IPS-20b (cell line): ENCODE measurements around the gene JMY.
A peak's percentile ranks its signal among the peaks of the same experiment; 100 is the strongest.
"Not testable (repeated sequence)": the region's sequence is repeated elsewhere in the genome, so short reads cannot be mapped to it uniquely, and the experiment has no call there.

Experiments
- H3K27ac ChIP-seq: one replicate; pipeline ENCODE4 v1.5.1; 2013; ENCODE audit warnings: low read length
- H3K27me3 ChIP-seq: 2 replicates; pipeline ENCODE4 v1.6.1; 2013; ENCODE audit warnings: mild to moderate bottlenecking, low read length, inconsistent platforms; ENCODE audit not compliant: insufficient read depth
- H3K36me3 ChIP-seq: 2 replicates; pipeline ENCODE4 v1.6.1; 2013; ENCODE audit warnings: low read depth, mild to moderate bottlenecking, inconsistent platforms, low read length, moderate library complexity; ENCODE audit not compliant: insufficient read depth
- H3K4me1 ChIP-seq: 2 replicates; pipeline ENCODE4 v1.6.1; 2013; ENCODE audit warnings: mild to moderate bottlenecking, control low read depth, inconsistent platforms, low read length, moderate library complexity; ENCODE audit not compliant: insufficient read depth
- H3K4me3 ChIP-seq: 2 replicates; pipeline ENCODE4 v1.5.1; 2013; ENCODE audit warnings: mild to moderate bottlenecking, low read length, inconsistent platforms
- H3K9ac ChIP-seq: 2 replicates; pipeline ENCODE4 v1.6.1; 2013; ENCODE audit warnings: low read depth, mild to moderate bottlenecking, inconsistent platforms, low read length, moderate library complexity
- H3K9me3 ChIP-seq: 2 replicates; pipeline ENCODE4 v1.6.1; 2013; ENCODE audit warnings: mild to moderate bottlenecking, low read depth, low read length, inconsistent platforms; ENCODE audit not compliant: insufficient read depth

The JMY gene

GRCh38 chr5:79241535-79241979 is 5.6 kb downstream of the JMY start:
- no peak overlapping the region for H3K4me3 ChIP-seq

GRCh38 chr5:79242242-79243039 is 6.5 kb downstream of the JMY start:
- H3K9ac ChIP-seq, result no peak overlapping the region
- no peak overlapping the region for H3K4me3 ChIP-seq
- H3K4me1 ChIP-seq, result peaks cover 3% of the 10 kb centered on the region; the same call in 1 of the 2 replicates
- H3K27ac ChIP-seq, result no peak overlapping the region
- no peaks in the 10 kb centered on the region for H3K9me3 ChIP-seq
- peaks cover 10% of the 10 kb centered on the region for H3K27me3 ChIP-seq
- H3K36me3 ChIP-seq, result no peaks in the 10 kb centered on the region

More at GRCh38 chr5:79241535-79241979, 5.6 kb downstream of the JMY start:
- Histone ChIP-seq H3K9me3 (no peaks in the 10 kb centered on the region), H3K36me3 (no peaks in the 10 kb centered on the region), H3K27me3 (peaks cover 16% of the 10 kb centered on the region), H3K4me1 (peaks cover 3% of the 10 kb centered on the region; the same call in 1 of the 2 replicates), H3K27ac (no peak overlapping the region), H3K9ac (no peak overlapping the region)

DNA sequence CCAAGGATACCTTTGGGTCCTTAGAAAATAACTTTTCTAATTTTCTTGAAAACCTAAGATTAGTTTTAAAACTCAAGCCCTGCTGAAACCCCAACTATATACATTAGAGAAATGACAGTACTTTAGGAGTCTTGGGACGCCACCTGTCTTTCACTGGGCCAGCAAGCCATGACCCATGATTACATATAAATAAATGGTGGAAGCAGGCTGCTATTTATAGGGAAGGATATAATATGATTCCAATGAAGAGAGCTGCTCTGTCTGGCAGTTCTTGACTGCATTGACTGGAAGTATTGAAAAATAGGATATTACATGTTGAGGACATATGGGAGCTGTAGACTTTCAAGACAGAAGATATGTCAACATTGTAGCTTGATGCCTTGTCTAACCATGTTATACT is 7.3 kb downstream of the JMY start:
- H3K4me3 ChIP-seq, result no peak overlapping the region
- H3K27ac ChIP-seq, result no peak overlapping the region
- peaks cover 2% of the 10 kb centered on the region; the same call in 1 of the 2 replicates for H3K27me3 ChIP-seq
- H3K9ac ChIP-seq, result no peak overlapping the region
- no peaks in the 10 kb centered on the region for H3K36me3 ChIP-seq
- H3K9me3 ChIP-seq, result no peaks in the 10 kb centered on the region
- H3K4me1 ChIP-seq, result peaks cover 3% of the 10 kb centered on the region; the same call in 1 of the 2 replicates

DNA sequence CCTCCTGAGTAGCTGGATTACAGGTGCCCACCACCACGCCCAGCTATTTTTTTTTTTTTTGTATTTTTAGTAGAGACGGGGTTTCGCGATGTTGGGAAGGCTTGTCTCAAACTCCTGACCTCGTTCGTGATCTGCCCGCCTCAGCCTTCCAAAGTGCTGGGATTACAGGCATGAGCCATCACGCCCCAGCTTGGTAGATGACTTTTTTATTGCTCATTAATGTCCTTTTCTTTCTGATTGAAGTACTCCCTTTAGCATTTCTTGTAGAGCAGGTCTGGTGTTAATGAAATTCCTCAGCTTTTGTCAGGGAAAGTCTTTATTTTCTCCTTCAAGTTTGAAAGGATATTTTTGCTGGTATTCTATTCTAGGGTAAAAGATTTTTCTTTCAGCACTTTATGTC is 18.1 kb downstream of the JMY start:
- H3K4me3 ChIP-seq, H3K36me3 ChIP-seq, H3K9me3 ChIP-seq, H3K9ac ChIP-seq, H3K27me3 ChIP-seq, H3K27ac ChIP-seq: not testable (repeated sequence)
- peaks cover 10% of the 10 kb centered on the region; the same call in 1 of the 2 replicates for H3K4me1 ChIP-seq

DNA sequence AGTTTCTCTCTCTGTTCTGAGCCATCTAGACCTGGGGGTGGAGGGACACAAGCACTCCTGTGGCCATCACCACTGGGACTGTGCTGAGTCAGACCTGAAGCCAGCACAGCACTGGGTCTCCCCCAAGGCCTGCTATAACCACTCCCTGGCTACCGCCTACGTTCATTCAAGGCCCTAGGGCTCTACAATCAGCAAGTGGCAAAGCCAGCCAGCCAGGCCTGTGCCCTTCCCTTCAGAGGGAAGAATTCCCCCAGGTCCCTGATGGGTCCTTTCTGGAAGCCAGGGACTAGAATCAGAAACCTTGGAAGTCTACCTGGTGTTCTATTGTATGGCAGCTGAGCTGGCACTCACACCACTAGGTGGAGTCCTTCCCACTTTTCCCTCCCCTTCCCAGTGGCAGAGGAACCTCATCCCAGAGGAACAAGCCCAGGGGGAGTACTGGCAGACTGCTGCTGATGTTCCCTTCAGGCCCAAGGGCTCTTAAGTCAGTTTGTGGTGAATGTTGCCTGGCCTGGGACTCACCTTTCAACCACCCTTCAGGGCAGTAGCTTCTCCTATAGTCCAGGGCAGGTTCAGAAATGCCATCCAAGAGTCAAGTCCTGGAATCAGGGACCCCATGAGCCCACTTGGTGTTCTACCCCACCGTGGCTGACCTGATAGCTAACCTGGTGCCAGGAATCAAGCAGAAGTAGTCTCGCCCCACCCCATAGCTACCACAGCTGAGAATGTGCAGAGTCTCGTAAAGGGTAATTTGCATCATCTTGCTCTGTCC is 20.0 kb downstream of the JMY start:
- Histone ChIP-seq H3K9me3 (no peaks in the 10 kb centered on the region), H3K36me3 (no peaks in the 10 kb centered on the region), H3K27me3 (no peaks in the 10 kb centered on the region), H3K27ac (no peak overlapping the region), H3K4me3 (no peak overlapping the region), H3K4me1 (peaks cover 10% of the 10 kb centered on the region; the same call in 1 of the 2 replicates), H3K9ac (no peak overlapping the region)

GRCh38 chr5:79256563-79256962 is 20.6 kb downstream of the JMY start:
- Histone ChIP-seq H3K9ac (no peak overlapping the region), H3K36me3 (no peaks in the 10 kb centered on the region), H3K4me1 (peaks cover 14% of the 10 kb centered on the region; the same call in 1 of the 2 replicates), H3K9me3 (no peaks in the 10 kb centered on the region), H3K27ac (no peak overlapping the region), H3K4me3 (no peak overlapping the region), H3K27me3 (no peaks in the 10 kb centered on the region)

DNA sequence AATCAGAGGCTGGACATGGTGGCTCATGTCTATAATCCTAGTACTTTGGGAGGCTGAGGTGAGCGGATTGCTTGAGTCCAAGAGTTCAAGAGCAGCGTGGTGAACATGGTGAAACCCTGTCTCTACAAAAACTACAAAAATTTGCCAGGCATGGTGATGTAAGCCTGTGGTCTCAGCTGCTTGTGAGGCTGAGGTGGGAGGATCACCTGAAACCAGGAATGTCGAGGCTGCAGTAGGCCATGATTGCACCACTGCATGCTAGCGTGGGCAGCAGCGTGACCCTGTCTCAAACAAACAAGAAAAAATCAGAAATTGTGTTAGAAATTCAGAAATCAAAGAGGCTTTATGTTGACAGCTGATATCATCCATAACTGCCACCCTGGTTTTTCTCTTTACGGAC is 21.4 kb downstream of the JMY start:
- Histone ChIP-seq H3K27me3 (no peaks in the 10 kb centered on the region), H3K36me3 (no peaks in the 10 kb centered on the region), H3K4me1 (peaks cover 20% of the 10 kb centered on the region; the same call in 1 of the 2 replicates), H3K27ac (no peak overlapping the region), H3K4me3 (no peak overlapping the region), H3K9me3 (no peaks in the 10 kb centered on the region), H3K9ac (no peak overlapping the region)

GRCh38 chr5:79258801-79259200 is 22.9 kb downstream of the JMY start:
- Histone ChIP-seq H3K36me3 (no peaks in the 10 kb centered on the region), H3K27ac (no peak overlapping the region), H3K9ac (no peak overlapping the region), H3K4me3 (no peak overlapping the region), H3K4me1 (peaks cover 29% of the 10 kb centered on the region; the same call in 1 of the 2 replicates), H3K9me3 (no peaks in the 10 kb centered on the region), H3K27me3 (no peaks in the 10 kb centered on the region)

DNA sequence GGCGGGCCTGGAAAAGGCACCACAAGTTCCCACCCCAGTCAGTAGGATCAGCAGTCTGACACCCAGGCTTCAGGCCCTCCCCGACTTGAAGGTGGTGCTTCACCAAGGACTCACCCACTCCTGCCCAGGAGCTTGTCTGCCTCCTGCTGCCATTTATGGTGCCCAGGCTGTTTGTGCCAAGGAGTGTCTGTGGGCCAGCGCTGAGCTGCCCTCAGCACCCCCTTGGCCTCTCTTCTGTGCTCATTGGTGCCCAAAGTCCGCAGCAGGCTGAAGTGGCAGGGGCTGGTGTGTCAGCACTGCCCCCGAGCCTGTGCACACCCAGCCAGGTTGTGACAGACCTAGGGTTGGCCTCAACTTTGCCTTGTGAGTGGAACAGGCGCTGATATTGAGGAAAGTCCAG is 23.5 kb downstream of the JMY start:
- Histone ChIP-seq H3K36me3 (no peaks in the 10 kb centered on the region), H3K4me3 (no peak overlapping the region), H3K27ac (no peak overlapping the region), H3K9ac (no peak overlapping the region), H3K27me3 (no peaks in the 10 kb centered on the region), H3K4me1 (peaks cover 26% of the 10 kb centered on the region; the same call in 1 of the 2 replicates), H3K9me3 (no peaks in the 10 kb centered on the region)

- Histone ChIP-seq H3K27me3 (no peaks in the 10 kb centered on the region), H3K4me1 (peaks cover 23% of the 10 kb centered on the region; the same call in 1 of the 2 replicates), H3K9me3 (no peaks in the 10 kb centered on the region), H3K27ac (no peak overlapping the region), H3K4me3 (no peak overlapping the region), H3K36me3 (no peaks in the 10 kb centered on the region), H3K9ac (no peak overlapping the region)
These were observed 23.9 kb downstream of the JMY start for GRCh38 chr5:79259810-79260209.

- Histone ChIP-seq H3K4me1 (peaks cover 19% of the 10 kb centered on the region; the same call in 1 of the 2 replicates), H3K9ac (peak overlapping the region; percentile 72; the same call in 1 of the 2 replicates), H3K27ac (peak overlapping the region; percentile 87), H3K4me3 (peak overlapping the region; percentile 25; the same call in 1 of the 2 replicates), H3K9me3 (no peaks in the 10 kb centered on the region), H3K27me3 (no peaks in the 10 kb centered on the region), H3K36me3 (no peaks in the 10 kb centered on the region)
These were observed 26.0 kb downstream of the JMY start for GRCh38 chr5:79261897-79262296.
